Transverse colon (tissue), 4 donors: ENCODE results near the gene KCNE4. TPM values are rescaled to one million over a fixed set of nuclear protein-coding genes. Genes with fewer than 3 reads are reported as not detected.

Source experiments
- DNase-seq: peaks from one replicate; pipeline ENCODE4 v3.0.0-alpha.2; 2019
- H3K27ac ChIP-seq, 4 donors: fragments of 200-600 bp; sonication (generic); 2 replicates each; pipeline ENCODE4 v1.5.1; 2016 to 2018; ENCODE audit warnings: inconsistent platforms in 4 of 4
- H3K27me3 ChIP-seq: fragments of 200-600 bp; sonication (generic); 2 replicates; pipeline ENCODE4 v1.5.1; 2017; ENCODE audit warnings: inconsistent platforms
- H3K36me3 ChIP-seq, 4 donors: fragments of 200-600 bp; sonication (generic); 2 replicates each; pipeline ENCODE4 v1.5.1; 2017 to 2019; ENCODE audit warnings: inconsistent platforms in 4 of 4
- H3K4me1 ChIP-seq, 4 donors: fragments of 200-600 bp; sonication (generic); 2 replicates each; pipeline ENCODE4 v1.5.1; 2017 to 2020; ENCODE audit warnings: inconsistent platforms in 4 of 4
- H3K4me3 ChIP-seq, 4 donors: fragments of 200-600 bp; sonication (generic); 1 replicate in 1 of 4; 2 replicates in 3 of 4; pipeline versions ENCODE4 v1.5.1 to v1.6.1; 2017 to 2019; ENCODE audit warnings: inconsistent platforms in 4 of 4
- H3K9me3 ChIP-seq, 2 donors: fragments of 200-600 bp; sonication (generic); 2 replicates each; pipeline ENCODE4 v1.5.1; 2017 to 2019; ENCODE audit warnings: inconsistent platforms in 2 of 2
- CTCF ChIP-seq, 5 experiments: fragments of 200-600 bp in 3 of 5; fragments of 450-650 bp in 2 of 5; sonication (generic) in 3 of 5; IDR thresholded peaks; 1 replicate in 2 of 5; 2 replicates in 3 of 5; pipeline ENCODE4 v1.5.1; 2016 to 2017; ENCODE audit warnings: antibody characterized with exemption in 5 of 5, inconsistent platforms in 3 of 5, mild to moderate bottlenecking in 2 of 5, moderate library complexity in 1 of 5
- EP300 ChIP-seq: sonication (generic); formaldehyde crosslinking; IDR thresholded peaks from one replicate; pipeline ENCODE4 v1.6.1; 2017; ENCODE audit warnings: antibody characterized with exemption, low read depth
- POLR2A ChIP-seq: fragments of 450-650 bp; IDR thresholded peaks from one replicate; pipeline ENCODE4 v1.6.1; 2016; ENCODE audit warnings: antibody characterized with exemption, mild to moderate bottlenecking, moderate library complexity
- POLR2AphosphoS5 ChIP-seq, 3 donors: sonication (generic); formaldehyde crosslinking; IDR thresholded peaks; one replicate each; pipeline ENCODE4 v1.6.1; 2016; ENCODE audit warnings: antibody characterized with exemption in 3 of 3
- WGBS, 2 donors: methylation state at CpG; one replicate each; pipeline ENCODE4 v1.1.5; 2018; ENCODE audit warnings: low coverage in 1 of 2; 5-methylcytosine and 5-hydroxymethylcytosine counted together
- in situ Hi-C, 4 donors: fragments of 200-750 bp; cut with MboI; loops; one replicate each; pipeline versions ENCODE4 v1.15.0 to v1.15.1; 2017; ENCODE audit warnings: low sequenced_read_pairs in 3 of 4, low pct_ligation_motif_present in 1 of 4, low pct_unique_long_range_greater_than_20kb in 1 of 4
- intact Hi-C: fragments of 100-400 bp; cut with DNase I; formaldehyde crosslinking; loops from one replicate; pipeline ENCODE4 v1.15.1; 2023; ENCODE audit warnings: low total_unique reads
- total RNA-seq, 4 donors: library from RNA; depleted of rRNA; stranded (reverse); fragments of >200 nt; gene quantifications; one replicate each; pipeline ENCODE4 v1.1.0, GENCODE V29; 2016

The KCNE4 gene
- total RNA-seq, 4 donors from 2014 or later, result 0.79 to 4.6 (median 1.7) TPM

GRCh38 chr2:223084873-223085272 is 32.9 kb downstream of the KCNE4 start:
- in situ Hi-C loops, result no loop called here
- 97% methylated on average over 2 of the region's 2 CpGs; no CpG with 5 or more reads in 1 of the 2 donors for WGBS, 2 donors
- no peak for DNase-seq
- Histone ChIP-seq H3K9me3 (no peaks in the 10 kb centered on the region), H3K4me3 (no peak overlapping the region), H3K27ac (peak overlapping the region in 1 of 4 donors; percentile 56), H3K27me3 (no peaks in the 10 kb centered on the region), H3K36me3 (no peaks in the 10 kb centered on the region), H3K4me1 (no peaks in the 10 kb centered on the region)
- intact Hi-C loops, result no loop called here
- TF ChIP-seq POLR2AphosphoS5 (IDR thresholded peaks at IDR 0.05) (peak in 1 of 3 donors; percentile 15), CTCF (IDR thresholded peaks at IDR 0.05) (no peak), POLR2A (no peak), EP300 (no peak)

- no peak for DNase-seq
- WGBS, 2 donors, result 81 to 90% methylated on average over 8 to 13 of the region's 13 CpGs
- H3K27ac ChIP-seq, result peak overlapping the region in 1 of 4 donors; percentile 8
These were observed 34.5 kb downstream of the KCNE4 start for GRCh38 chr2:223086370-223086981.

GRCh38 chr2:223087466-223087865 is 35.5 kb downstream of the KCNE4 start:
- DNase-seq, result no peak
- in situ Hi-C loops (no loop called here), intact Hi-C loops (no loop called here)
- H3K4me3 ChIP-seq, result no peak overlapping the region
- H3K4me1 ChIP-seq, result no peaks in the 10 kb centered on the region
- H3K27me3 ChIP-seq, result no peaks in the 10 kb centered on the region
- TF ChIP-seq POLR2A, result no peak
- no peaks in the 10 kb centered on the region for H3K36me3 ChIP-seq
- no peaks in the 10 kb centered on the region for H3K9me3 ChIP-seq
- 90 to 100% methylated on average over 3 to 5 of the region's 5 CpGs for WGBS, 2 donors
- H3K27ac ChIP-seq, result no peak overlapping the region

More at GRCh38 chr2:223086370-223086981, 34.5 kb downstream of the KCNE4 start:
- Histone ChIP-seq H3K9me3 (no peaks in the 10 kb centered on the region), H3K27me3 (no peaks in the 10 kb centered on the region), H3K4me3 (no peak overlapping the region), H3K4me1 (no peaks in the 10 kb centered on the region), H3K36me3 (no peaks in the 10 kb centered on the region)
- TF ChIP-seq CTCF (IDR thresholded peaks at IDR 0.05) (no peak), POLR2AphosphoS5 (IDR thresholded peaks at IDR 0.05) (peak in 2 of 3 donors; percentile 37 to 65), POLR2A (no peak)
- in situ Hi-C loops (no loop called here), intact Hi-C loops (no loop called here)

GRCh38 chr2:223088866-223089265 is 36.9 kb downstream of the KCNE4 start:
- intact Hi-C loops (loop anchor here (1.0 kb wide), 1 partner anchor 29 kb away; no protein-coding TSS in a partner anchor), in situ Hi-C loops (no loop called here)
- WGBS, 2 donors, result 77% methylated on average over 3 of the region's 3 CpGs; no CpG with 5 or more reads in 1 of the 2 donors
- Histone ChIP-seq H3K4me3 (no peak overlapping the region), H3K4me1 (no peaks in the 10 kb centered on the region), H3K27ac (no peak overlapping the region), H3K9me3 (no peaks in the 10 kb centered on the region), H3K36me3 (no peaks in the 10 kb centered on the region), H3K27me3 (no peaks in the 10 kb centered on the region)
- TF ChIP-seq CTCF (IDR thresholded peaks at IDR 0.05) (no peak), EP300 (no peak), POLR2AphosphoS5 (IDR thresholded peaks at IDR 0.05) (no peak), POLR2A (no peak)
- no peak for DNase-seq

- 48 to 60% methylated on average over 5 of the region's 5 CpGs for WGBS, 2 donors
- Histone ChIP-seq H3K4me1 (no peaks in the 10 kb centered on the region), H3K27me3 (no peaks in the 10 kb centered on the region), H3K36me3 (no peaks in the 10 kb centered on the region), H3K4me3 (no peak overlapping the region), H3K9me3 (no peaks in the 10 kb centered on the region), H3K27ac (no peak overlapping the region)
- DNase-seq, result no peak
- intact Hi-C loops, result loop anchor here (10.0 kb wide), 1 partner anchor 105 kb away; no protein-coding TSS in a partner anchor
- in situ Hi-C loops, result no loop called here
- TF ChIP-seq POLR2A, result no peak
- no peak for TF ChIP-seq CTCF (IDR thresholded peaks at IDR 0.05)
- no peak for TF ChIP-seq EP300
- no peak for TF ChIP-seq POLR2AphosphoS5 (IDR thresholded peaks at IDR 0.05)
These were observed 38.0 kb downstream of the KCNE4 start for GRCh38 chr2:223090039-223090438.
